SU-DHL-6 (cell line): ENCODE measurements around the gene ALK.

Experiments
- CTCF ChIP-seq: fragments of 200-600 bp; sonication (generic); IDR thresholded peaks from one replicate; pipeline ENCODE4 v1.5.1; 2017; ENCODE audit warnings: antibody characterized with exemption, mild to moderate bottlenecking, low read length, moderate library complexity; ENCODE audit not compliant: insufficient read depth, poor library complexity, severe bottlenecking
- EZH2phosphoT487 ChIP-seq: fragments of 200-600 bp; sonication (generic), shearing (Covaris generic); conservative IDR thresholded peaks from 2 replicates; pipeline ENCODE4 v1.6.1; 2018; ENCODE audit warnings: mild to moderate bottlenecking, antibody characterized with exemption, low read length, moderate library complexity, mixed read lengths

- TF ChIP-seq CTCF = no peak
- no peak for TF ChIP-seq EZH2phosphoT487
Observed at GRCh38 chr2:29443151-29443550, 478.2 kb downstream of the ALK start.
